ENCODE measurements around the gene CRB3. TPM values are rescaled to one million over a fixed set of nuclear protein-coding genes. Genes with fewer than 3 reads are reported as not detected.

CRB3 gene
- total and polyA plus RNA-seq, 2 of the 13 experiments (the other 11 are each of a cell fraction or from before 2014, with no cell fraction given) = 10.6 to 25.6 TPM

DNA sequence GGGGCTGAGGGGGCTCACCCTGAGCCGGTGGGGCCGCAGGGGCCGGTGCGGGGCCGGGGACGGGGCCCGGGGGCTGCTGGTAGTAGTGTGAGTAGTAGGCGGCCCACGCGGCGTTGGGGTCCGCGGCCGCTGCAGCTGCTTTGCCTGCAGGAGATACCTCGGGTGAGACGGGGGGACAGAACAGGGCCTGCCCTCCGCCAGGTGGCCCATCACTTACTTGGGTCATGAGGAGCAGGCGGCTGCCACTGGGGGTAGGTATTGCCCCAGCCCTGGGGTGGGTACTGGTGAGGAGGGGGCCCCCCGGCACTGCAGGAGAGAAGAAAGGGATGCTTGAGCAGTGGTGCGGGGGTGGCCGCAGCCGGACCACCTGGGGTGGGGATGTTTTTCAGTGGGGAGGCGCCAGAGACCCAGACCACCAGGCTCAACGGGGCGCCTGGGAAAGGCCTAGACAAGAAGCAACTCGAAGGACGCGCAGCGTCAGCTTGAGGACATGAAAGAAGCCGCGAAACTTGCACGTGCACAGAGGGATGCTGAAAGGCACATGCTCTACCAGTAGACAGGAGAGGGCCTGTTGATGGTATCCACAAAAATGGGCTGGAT lies 48.4 kb upstream of the CRB3 start:
- H2AFZ ChIP-seq (ENCODE audit: low read length) = no peak overlapping the region
- ChIA-PET POLR2A (no interaction called here), CTCF (ENCODE audit: low intra/inter-chr PET ratio, low total read pairs) (no interaction called here)
- no peak overlapping the region for H3K4me3 ChIP-seq (replicated peaks in 1 of 3; ENCODE audit: insufficient read depth in 1 of 3, low read depth in 2 of 3, low read length in 3 of 3)
- ATAC-seq (no peak), FAIRE-seq (no peak), DNase-seq (ENCODE audit: low spot score) (no peak)
- no peak overlapping the region for H3K9ac ChIP-seq (ENCODE audit: insufficient read depth, low read depth, low read length)
- no peak overlapping the region for H3K4me2 ChIP-seq (ENCODE audit: low read depth, low read length)
- H3K27me3 ChIP-seq (ENCODE audit: control insufficient read depth in 1 of 2, insufficient read depth in 2 of 2, low read length in 2 of 2) = no peaks in the 10 kb centered on the region
- H3K79me2 ChIP-seq (ENCODE audit: insufficient read depth, low read length) = peaks cover 18% of the 10 kb centered on the region
- no TSS peak for BruUV-seq (replicated peaks)
- H3K27ac ChIP-seq (ENCODE audit: extremely low read length, insufficient read depth, low read length) = no peak overlapping the region
- 96% methylated on average over 20 of the region's 32 CpGs for WGBS (ENCODE audit: low lambda C conversion rate)
- H3K9me3 ChIP-seq (ENCODE audit: low read length) = no peaks in the 10 kb centered on the region
- H4K20me1 ChIP-seq (ENCODE audit: insufficient read depth, low read length) = peaks cover 26% of the 10 kb centered on the region; the same call in 1 of the 2 replicates
- TF ChIP-seq YY1 (IDR thresholded peaks at IDR 0.05; ENCODE audit: insufficient read depth, insufficient replicate concordance, low read depth, low read length) (no peak), CBX1 (IDR thresholded peaks at IDR 0.05; ENCODE audit: low read depth) (no peak), AGO2 (optimal IDR thresholded peaks at IDR 0.05; ENCODE audit: low read depth, low read length) (no peak), FOXA3 (CRISPR knock-in tag; IDR thresholded peaks at IDR 0.05) (no peak), KDM2A (CRISPR knock-in tag; IDR thresholded peaks at IDR 0.05; ENCODE audit: borderline replicate concordance, low read depth) (no peak), HDAC6 (IDR thresholded peaks at IDR 0.05; ENCODE audit: low read depth, low read length) (no peak), ONECUT2 (CRISPR knock-in tag; IDR thresholded peaks at IDR 0.05) (no peak), MTA3 (CRISPR knock-in tag; IDR thresholded peaks at IDR 0.05) (no peak), MTF2 (CRISPR knock-in tag; IDR thresholded peaks at IDR 0.05; ENCODE audit: borderline replicate concordance) (no peak), RBM22 (optimal IDR thresholded peaks at IDR 0.05; ENCODE audit: low read length) (peak; percentile 45), POLR2A (IDR thresholded peaks at IDR 0.05; ENCODE audit: insufficient read depth in 1 of 2, low read depth in 2 of 2, low read length in 2 of 2) (0 out of 4 replicates have a peak, but pooled peaks of 1 of the 2 experiments have one; percentile 8)
- TF ChIP-seq, protein P1, sequence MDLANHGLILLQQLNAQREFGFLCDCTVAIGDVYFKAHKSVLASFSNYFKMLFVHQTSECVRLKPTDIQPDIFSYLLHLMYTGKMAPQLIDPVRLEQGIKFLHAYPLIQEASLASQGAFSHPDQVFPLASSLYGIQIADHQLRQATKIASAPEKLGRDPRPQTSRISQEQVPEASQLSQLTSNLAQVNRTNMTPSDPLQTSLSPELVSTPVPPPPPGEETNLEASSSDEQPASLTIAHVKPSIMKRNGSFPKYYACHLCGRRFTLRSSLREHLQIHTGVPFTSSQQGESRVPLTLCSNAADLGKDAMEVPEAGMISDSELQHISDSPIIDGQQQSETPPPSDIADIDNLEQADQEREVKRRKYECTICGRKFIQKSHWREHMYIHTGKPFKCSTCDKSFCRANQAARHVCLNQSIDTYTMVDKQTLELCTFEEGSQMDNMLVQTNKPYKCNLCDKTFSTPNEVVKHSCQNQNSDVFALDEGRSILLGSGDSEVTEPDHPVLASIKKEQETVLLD (CRISPR knock-in tag; IDR thresholded peaks at IDR 0.05; ENCODE audit: low read depth) = no peak
- TF ChIP-seq, protein P2, sequence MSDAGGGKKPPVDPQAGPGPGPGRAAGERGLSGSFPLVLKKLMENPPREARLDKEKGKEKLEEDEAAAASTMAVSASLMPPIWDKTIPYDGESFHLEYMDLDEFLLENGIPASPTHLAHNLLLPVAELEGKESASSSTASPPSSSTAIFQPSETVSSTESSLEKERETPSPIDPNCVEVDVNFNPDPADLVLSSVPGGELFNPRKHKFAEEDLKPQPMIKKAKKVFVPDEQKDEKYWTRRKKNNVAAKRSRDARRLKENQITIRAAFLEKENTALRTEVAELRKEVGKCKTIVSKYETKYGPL (CRISPR knock-in tag; IDR thresholded peaks at IDR 0.05) = no peak
- TF ChIP-seq, protein P3, sequence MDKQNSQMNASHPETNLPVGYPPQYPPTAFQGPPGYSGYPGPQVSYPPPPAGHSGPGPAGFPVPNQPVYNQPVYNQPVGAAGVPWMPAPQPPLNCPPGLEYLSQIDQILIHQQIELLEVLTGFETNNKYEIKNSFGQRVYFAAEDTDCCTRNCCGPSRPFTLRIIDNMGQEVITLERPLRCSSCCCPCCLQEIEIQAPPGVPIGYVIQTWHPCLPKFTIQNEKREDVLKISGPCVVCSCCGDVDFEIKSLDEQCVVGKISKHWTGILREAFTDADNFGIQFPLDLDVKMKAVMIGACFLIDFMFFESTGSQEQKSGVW (CRISPR knock-in tag; IDR thresholded peaks at IDR 0.05; ENCODE audit: borderline replicate concordance) = no peak
- H3K36me3 ChIP-seq (replicated peaks in 1 of 2; ENCODE audit: control insufficient read depth in 1 of 2, insufficient read depth in 2 of 2, low read length in 2 of 2) = peaks cover 36 to 69% of the 10 kb centered on the region in 2 experiments
- in situ Hi-C loops (cut with HindIII; ENCODE audit: extremely low pct_ligation_motif_present, low pct_unique_long_range_greater_than_20kb) = no loop called here
- H3K4me1 ChIP-seq (ENCODE audit: insufficient read depth, low read length) = no peaks in the 10 kb centered on the region
- intact Hi-C loops (cut with micrococcal nuclease; ENCODE audit: unreplicated experiment) = no loop called here

Data from HepG2 (cell line).